Lower lobe of right lung (tissue), 2 donors: ENCODE measurements around the gene ABCC4. TPM values are rescaled to one million over a fixed set of nuclear protein-coding genes. Genes with fewer than 3 reads are reported as not detected.

Source experiments
- ATAC-seq, 2 donors: fragments of 200-7000 bp; cut with Tn5 transposase; one replicate each; pipeline ENCODE4 v1.9.1; 2020 to 2022; ENCODE audit warnings: mild to moderate bottlenecking in 2 of 2, moderate library complexity in 2 of 2
- DNase-seq: peaks from one replicate; pipeline ENCODE4 v3.0.0-alpha.2; 2020
- H3K27ac ChIP-seq: fragments of 200-600 bp; one replicate; pipeline ENCODE4 v1.8.0; 2022
- H3K27me3 ChIP-seq: fragments of 200-600 bp; one replicate; pipeline ENCODE4 v1.8.0; 2022; ENCODE audit warnings: low read depth
- H3K36me3 ChIP-seq: fragments of 200-600 bp; one replicate; pipeline ENCODE4 v1.8.0; 2022; ENCODE audit warnings: mild to moderate bottlenecking
- H3K4me1 ChIP-seq: fragments of 200-600 bp; one replicate; pipeline ENCODE4 v1.8.0; 2022
- H3K4me3 ChIP-seq: fragments of 200-600 bp; one replicate; pipeline ENCODE4 v1.8.0; 2022; ENCODE audit warnings: mild to moderate bottlenecking
- H3K9me3 ChIP-seq: fragments of 200-600 bp; one replicate; pipeline ENCODE4 v1.8.0; 2022
- intact Hi-C: fragments of 100-400 bp; cut with DNase I; formaldehyde crosslinking; loops from one replicate; pipeline ENCODE4 v1.11.0; 2022
- total RNA-seq: library from RNA; stranded (reverse); fragmentation: NEBNext Ultra II Directional; extraction: Animal tissue kit (Norgen Biotek cat#: 25700); gene quantifications from one replicate; pipeline ENCODE4 v1.2.1, GENCODE V29; 2021
- TF ChIP-seq, protein P1 (sequence below): fragments of 200-600 bp; IDR thresholded peaks from one replicate; pipeline ENCODE4 v1.8.0; 2022; ENCODE audit warnings: antibody characterized with exemption, mild to moderate bottlenecking
- donor health status: DM: no; HTN: yes; CAD: no; lungs with severe emphysema.

ABCC4 gene
- total RNA-seq, 1 donor from 2014 or later = 32.2 TPM

- H3K9me3 ChIP-seq = no peaks in the 10 kb centered on the region
- DNase-seq (no peak), ATAC-seq (no peak)
- intact Hi-C loops = no loop called here
- no peak overlapping the region for H3K4me3 ChIP-seq
- TF ChIP-seq, protein P1, sequence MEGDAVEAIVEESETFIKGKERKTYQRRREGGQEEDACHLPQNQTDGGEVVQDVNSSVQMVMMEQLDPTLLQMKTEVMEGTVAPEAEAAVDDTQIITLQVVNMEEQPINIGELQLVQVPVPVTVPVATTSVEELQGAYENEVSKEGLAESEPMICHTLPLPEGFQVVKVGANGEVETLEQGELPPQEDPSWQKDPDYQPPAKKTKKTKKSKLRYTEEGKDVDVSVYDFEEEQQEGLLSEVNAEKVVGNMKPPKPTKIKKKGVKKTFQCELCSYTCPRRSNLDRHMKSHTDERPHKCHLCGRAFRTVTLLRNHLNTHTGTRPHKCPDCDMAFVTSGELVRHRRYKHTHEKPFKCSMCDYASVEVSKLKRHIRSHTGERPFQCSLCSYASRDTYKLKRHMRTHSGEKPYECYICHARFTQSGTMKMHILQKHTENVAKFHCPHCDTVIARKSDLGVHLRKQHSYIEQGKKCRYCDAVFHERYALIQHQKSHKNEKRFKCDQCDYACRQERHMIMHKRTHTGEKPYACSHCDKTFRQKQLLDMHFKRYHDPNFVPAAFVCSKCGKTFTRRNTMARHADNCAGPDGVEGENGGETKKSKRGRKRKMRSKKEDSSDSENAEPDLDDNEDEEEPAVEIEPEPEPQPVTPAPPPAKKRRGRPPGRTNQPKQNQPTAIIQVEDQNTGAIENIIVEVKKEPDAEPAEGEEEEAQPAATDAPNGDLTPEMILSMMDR = no peak
- no peaks in the 10 kb centered on the region for H3K36me3 ChIP-seq
- no peaks in the 10 kb centered on the region for H3K27me3 ChIP-seq
- no peak overlapping the region for H3K27ac ChIP-seq
- H3K4me1 ChIP-seq = no peaks in the 10 kb centered on the region
Measured at GRCh38 chr13:95315752-95316151, 14.5 kb upstream of the ABCC4 start.

DNA sequence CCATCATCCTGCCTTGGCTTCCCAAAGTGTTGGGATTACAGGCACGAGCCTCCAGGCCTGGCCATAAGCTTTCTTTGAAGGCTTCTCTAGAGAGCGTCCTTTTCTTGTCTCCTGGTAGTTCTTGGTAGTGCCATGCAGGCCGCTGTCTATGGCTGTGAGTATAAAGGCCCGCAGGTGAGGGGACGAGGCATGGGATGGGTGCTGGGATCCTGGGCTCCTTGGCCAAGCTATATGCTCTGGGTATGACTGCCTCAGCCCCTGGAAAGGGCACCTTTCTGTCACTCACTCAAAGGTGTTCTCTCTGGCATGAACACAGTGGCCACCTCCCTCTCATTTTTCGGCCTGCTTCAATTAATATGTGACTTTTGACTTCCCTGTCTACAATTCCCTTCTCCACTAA lies 6.3 kb upstream of the ABCC4 start:
- no peaks in the 10 kb centered on the region for H3K9me3 ChIP-seq
- TF ChIP-seq, protein P1 = no peak
- no peak overlapping the region for H3K4me3 ChIP-seq
- no peak for ATAC-seq
- no peak for DNase-seq
- intact Hi-C loops = no loop called here
- H3K36me3 ChIP-seq = no peaks in the 10 kb centered on the region
- no peak overlapping the region for H3K27ac ChIP-seq
- no peaks in the 10 kb centered on the region for H3K4me1 ChIP-seq
- H3K27me3 ChIP-seq = no peaks in the 10 kb centered on the region

GRCh38 chr13:95304453-95304852 lies 3.2 kb upstream of the ABCC4 start:
- H3K27ac ChIP-seq = no peak overlapping the region
- DNase-seq (no peak), ATAC-seq (no peak)
- intact Hi-C loops = no loop called here
- no peaks in the 10 kb centered on the region for H3K36me3 ChIP-seq
- TF ChIP-seq, protein P1 = no peak
- no peaks in the 10 kb centered on the region for H3K9me3 ChIP-seq
- no peak overlapping the region for H3K4me3 ChIP-seq
- H3K27me3 ChIP-seq = no peaks in the 10 kb centered on the region
- peaks cover 17% of the 10 kb centered on the region for H3K4me1 ChIP-seq

GRCh38 chr13:95301968-95302393 lies 730 bp upstream of the ABCC4 start:
- Histone ChIP-seq H3K27me3 (no peaks in the 10 kb centered on the region), H3K36me3 (no peaks in the 10 kb centered on the region), H3K4me1 (peaks cover 41% of the 10 kb centered on the region), H3K27ac (peak overlapping the region; percentile 87), H3K9me3 (no peaks in the 10 kb centered on the region), H3K4me3 (peak overlapping the region; percentile 91)
- intact Hi-C loops = no loop called here
- ATAC-seq (no peak), DNase-seq (no peak)
- TF ChIP-seq, protein P1 = no peak

GRCh38 chr13:95300625-95301182 lies 547 bp downstream of the ABCC4 start:
- TF ChIP-seq, protein P1 = peak; percentile 14
- peak overlapping the region; percentile 91 for H3K4me3 ChIP-seq
- DNase-seq (peak; percentile 76), ATAC-seq (peak; percentile 46 to 65)
- peaks cover 49% of the 10 kb centered on the region for H3K4me1 ChIP-seq
- H3K27ac ChIP-seq = peak overlapping the region; percentile 87
- intact Hi-C loops = no loop called here
- H3K27me3 ChIP-seq = no peaks in the 10 kb centered on the region
- no peaks in the 10 kb centered on the region for H3K36me3 ChIP-seq
- no peaks in the 10 kb centered on the region for H3K9me3 ChIP-seq
